ENCODE results near the gene CSNK1D. TPM values are rescaled to one million over a fixed set of nuclear protein-coding genes. Genes with fewer than 3 reads are reported as not detected.

Gene CSNK1D
- polyA plus RNA-seq, 3 donors from 2014 or later: 48.9 to 130 (median 55.9) TPM

DNA sequence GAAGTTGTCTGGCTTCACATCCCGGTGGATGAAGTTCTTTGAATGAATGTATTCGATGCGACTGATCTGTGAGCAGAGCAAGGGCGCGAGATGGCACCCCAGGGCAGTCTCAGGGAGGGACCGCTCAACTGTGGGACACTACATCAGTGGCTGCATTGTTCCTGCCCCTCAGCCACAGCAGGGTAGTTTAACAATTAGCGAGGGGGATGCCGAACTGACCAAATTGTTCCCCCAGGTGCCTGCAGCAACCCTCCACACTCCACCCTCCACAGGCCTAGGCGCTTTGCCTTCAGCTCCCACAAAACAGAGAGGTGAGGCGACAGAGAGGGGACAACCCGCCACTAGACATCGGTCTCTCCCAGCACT lies 20.3 kb downstream of the CSNK1D start:
- peaks cover 19 to 65% (median 29%) of the 10 kb centered on the region in 3 donors for H3K27me3 Mint-ChIP-seq (ENCODE audit: low read depth in 3 of 3)
- H3K4me1 Mint-ChIP-seq: peaks cover 34 to 35% of the 10 kb centered on the region in 2 donors
- peaks cover 16 to 45% (median 34%) of the 10 kb centered on the region in 3 donors for H3K36me3 Mint-ChIP-seq
- H3K9me3 Mint-ChIP-seq: no peaks in the 10 kb centered on the region
- DNase-seq: no peak
- no peak overlapping the region for H3K4me3 Mint-ChIP-seq
- peak overlapping the region in 5 of 6 donors; percentile 7 to 81 (median 71) for H3K27ac Mint-ChIP-seq

DNA sequence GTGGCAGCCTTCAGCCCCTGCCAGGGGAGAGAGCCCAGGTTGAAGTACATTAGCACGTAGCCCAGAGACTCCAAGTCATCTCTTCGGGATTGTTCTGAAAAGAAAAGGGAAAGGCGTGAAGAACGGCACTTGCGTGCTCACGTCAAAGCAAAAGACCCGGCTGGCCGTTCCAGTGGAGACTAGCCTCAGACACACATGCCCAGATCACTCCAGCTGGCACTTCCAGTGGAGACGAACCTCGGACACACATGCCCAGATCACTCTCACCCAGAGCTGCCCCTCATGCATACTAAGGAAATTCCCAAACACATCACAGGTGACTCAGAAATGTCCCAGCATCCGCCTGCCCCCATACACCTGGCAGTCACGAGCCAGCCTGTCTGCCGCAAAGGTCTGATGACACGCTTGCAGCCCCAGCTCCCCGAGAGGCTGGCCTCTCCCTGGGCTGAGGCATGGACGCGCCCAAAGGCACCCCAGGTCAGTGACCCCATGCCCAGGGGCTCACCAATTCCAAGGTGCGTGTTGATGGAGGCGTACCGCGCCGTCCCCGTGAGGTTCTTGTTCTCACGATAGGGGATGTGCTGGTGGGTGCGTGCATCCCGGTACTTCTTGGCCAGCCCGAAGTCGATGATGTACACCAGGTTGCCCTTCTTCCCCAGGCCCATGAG lies 20.9 kb downstream of the CSNK1D start:
- Mint-ChIP-seq H3K4me3 (no peak overlapping the region), H3K27ac (peak overlapping the region; percentile 67 to 84 (median 78)), H3K36me3 (peaks cover 20 to 47% (median 37%) of the 10 kb centered on the region in 3 donors), H3K27me3 (ENCODE audit: low read depth in 3 of 3) (peaks cover 19 to 67% (median 33%) of the 10 kb centered on the region in 3 donors), H3K4me1 (peaks cover 36 to 37% of the 10 kb centered on the region in 2 donors), H3K9me3 (no peaks in the 10 kb centered on the region)
- DNase-seq: no peak

DNA sequence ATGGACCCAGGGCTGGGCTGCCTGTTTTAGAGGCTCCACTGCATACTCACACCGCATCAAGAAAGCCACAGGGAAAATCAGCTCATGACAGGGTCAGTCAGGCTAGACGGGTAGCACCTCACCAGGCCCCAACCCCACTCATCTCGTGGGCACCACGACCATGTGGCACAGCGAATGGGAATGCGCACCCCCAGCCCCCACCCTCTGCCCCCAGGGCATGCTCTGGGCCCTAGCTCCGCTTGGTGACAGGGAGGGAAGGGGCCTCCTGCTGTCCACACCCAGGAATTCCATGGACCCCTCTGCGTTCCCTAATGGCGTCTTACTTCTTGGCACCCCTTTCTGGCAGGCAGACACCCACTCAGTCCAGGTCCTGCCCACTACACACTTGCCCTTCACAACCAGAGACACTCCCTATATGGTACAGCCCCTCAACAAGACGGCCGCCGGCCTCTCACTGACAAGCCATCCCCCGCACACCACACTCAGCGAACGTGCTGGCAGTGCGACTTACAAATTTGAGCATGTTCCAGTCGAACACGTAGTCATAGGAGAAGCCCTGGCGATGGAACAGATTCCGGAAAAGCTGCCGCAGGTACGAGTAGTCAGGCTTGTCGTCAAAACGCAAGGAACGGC lies 22.5 kb downstream of the CSNK1D start:
- H3K4me1 Mint-ChIP-seq: peaks cover 36 to 37% of the 10 kb centered on the region in 2 donors
- no peak overlapping the region for H3K4me3 Mint-ChIP-seq
- no peak for DNase-seq
- H3K27ac Mint-ChIP-seq: peak overlapping the region in 5 of 6 donors; percentile 57 to 88 (median 79)
- peaks cover 12 to 42% (median 28%) of the 10 kb centered on the region in 3 donors for H3K36me3 Mint-ChIP-seq
- H3K9me3 Mint-ChIP-seq: no peaks in the 10 kb centered on the region
- H3K27me3 Mint-ChIP-seq (ENCODE audit: low read depth in 3 of 3): peaks cover 18 to 73% (median 38%) of the 10 kb centered on the region in 3 donors

DNA sequence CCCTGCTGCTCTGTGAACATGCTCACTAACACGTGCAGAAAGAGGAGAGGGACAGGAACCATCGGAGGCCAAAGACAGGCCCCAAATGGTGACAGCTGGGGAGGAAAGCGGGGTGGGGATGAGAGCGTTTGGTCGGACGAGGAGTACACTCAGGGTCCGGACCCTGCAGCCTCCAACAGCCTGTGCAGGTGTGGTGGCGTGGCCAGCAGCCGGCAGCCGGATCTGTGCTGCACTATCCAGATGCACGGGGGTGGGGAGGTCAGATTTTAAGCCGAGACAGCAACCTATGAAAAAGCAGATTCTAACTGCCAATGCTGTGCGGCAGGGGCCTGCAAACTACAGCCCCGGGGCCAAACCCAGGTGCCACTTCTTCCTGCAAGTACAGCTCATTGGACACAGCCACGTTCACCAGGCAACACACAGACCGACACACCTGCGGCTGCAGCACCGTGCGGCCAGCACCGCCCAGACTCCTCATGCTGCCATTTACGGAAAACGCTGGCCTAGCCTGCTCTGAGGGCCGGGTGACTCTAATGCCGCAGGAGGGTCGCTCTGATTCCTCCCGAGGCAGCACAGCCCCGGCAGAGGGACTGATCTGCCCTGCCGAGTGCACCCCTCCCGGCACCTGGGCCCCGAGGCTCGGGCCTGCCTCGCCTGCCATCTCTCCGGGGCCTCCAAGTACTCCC lies 23.5 kb downstream of the CSNK1D start:
- H3K27ac Mint-ChIP-seq: peak overlapping the region in 2 of 6 donors; percentile 57 to 58
- H3K4me3 Mint-ChIP-seq: no peak overlapping the region
- DNase-seq: no peak
- H3K36me3 Mint-ChIP-seq: peaks cover 12 to 41% (median 22%) of the 10 kb centered on the region in 3 donors
- H3K27me3 Mint-ChIP-seq (ENCODE audit: low read depth in 3 of 3): peaks cover 21 to 74% (median 41%) of the 10 kb centered on the region in 3 donors
- no peaks in the 10 kb centered on the region for H3K9me3 Mint-ChIP-seq
- H3K4me1 Mint-ChIP-seq: peaks cover 32 to 33% of the 10 kb centered on the region in 2 donors

DNA sequence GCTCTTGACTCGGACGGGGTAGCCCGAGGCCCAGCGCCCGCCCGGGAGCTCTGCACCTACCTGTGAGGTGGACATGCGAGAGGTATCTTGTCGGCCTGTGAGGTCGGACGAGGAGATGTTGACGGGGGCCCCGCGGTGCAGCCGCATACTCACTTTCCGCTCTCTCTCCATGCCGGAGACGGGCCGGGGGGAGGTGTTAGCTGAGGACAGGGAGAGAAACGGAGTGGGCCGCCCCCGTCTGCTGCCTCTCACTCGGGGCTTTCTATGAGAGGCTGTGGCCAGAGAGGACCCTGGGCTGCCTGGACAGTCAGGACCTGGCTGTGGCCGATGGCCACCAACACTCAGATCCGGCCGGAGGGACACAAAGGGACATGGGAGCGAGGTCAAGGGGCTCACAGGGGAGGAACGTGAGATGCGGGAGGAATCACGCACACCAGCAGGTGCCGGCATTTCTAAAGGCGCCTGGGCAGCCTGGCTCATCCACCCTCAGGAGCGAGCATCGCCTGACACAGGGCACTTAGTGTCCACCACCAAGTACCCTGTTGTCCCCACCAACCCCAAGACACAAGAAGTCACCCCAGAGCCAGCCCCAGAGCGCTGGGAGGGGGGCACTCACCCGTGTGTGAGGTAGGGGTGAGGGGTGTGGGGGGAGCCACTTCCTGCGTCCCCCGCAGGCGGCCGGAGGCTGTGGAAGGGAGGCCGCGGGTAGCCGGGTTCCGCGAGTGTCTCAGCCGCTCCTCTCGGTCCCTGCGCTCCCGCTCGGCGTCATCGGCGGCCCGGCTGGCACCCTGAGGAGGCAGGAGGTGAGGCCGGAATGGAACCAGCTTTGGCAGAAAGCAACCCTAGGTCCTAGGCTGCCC lies 24.5 kb downstream of the CSNK1D start:
- Mint-ChIP-seq H3K9me3 (no peaks in the 10 kb centered on the region), H3K27ac (peak overlapping the region in 5 of 6 donors; percentile 7 to 91 (median 73)), H3K4me3 (no peak overlapping the region), H3K4me1 (peaks cover 40 to 43% of the 10 kb centered on the region in 2 donors), H3K27me3 (ENCODE audit: low read depth in 3 of 3) (peaks cover 23 to 84% (median 47%) of the 10 kb centered on the region in 3 donors), H3K36me3 (peaks cover 21 to 49% (median 29%) of the 10 kb centered on the region in 3 donors)
- no peak for DNase-seq

DNA sequence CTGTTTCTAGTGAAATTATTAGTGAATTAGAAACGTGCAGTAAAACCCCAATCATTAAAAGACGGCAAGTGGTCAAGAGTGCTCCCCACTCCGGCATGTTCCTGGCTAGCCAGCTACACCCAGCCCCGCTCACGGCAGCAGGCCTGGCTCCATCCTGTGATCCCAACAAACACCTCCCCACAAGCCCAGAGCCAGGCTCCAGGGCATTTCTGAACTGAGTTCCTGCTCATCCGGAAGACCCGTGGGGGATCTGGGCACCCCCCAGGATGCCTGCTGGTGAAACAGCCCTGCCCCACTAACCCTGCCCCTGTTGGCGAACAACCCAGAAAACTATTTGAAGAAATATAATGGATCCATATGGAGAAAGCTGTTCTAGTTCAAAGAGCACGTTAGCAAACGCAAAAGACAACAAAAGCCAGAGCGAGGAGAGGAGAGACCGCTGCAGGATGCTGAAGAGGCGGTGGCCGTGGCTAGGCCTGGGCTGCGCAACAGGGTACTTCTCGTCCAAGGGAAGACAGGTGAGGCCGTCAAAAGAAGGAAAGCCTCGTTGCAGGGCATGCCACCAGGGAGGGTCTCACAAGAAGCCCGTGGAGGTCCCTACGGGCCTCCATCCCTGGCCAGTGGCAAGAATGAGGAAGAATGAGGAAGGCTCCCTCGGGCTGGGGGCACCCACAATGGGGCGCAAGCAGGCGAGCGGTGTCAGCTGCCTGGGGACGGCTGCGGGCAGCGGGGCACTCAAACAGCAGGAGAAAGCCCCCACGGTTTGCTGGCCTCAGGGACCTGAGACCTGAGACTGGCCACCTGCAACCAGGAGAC lies 25.4 kb downstream of the CSNK1D start:
- H3K36me3 Mint-ChIP-seq: peaks cover 22 to 50% (median 29%) of the 10 kb centered on the region in 3 donors
- peaks cover 46% of the 10 kb centered on the region in 2 donors for H3K4me1 Mint-ChIP-seq
- no peaks in the 10 kb centered on the region for H3K9me3 Mint-ChIP-seq
- peak overlapping the region in 2 of 5 donors; percentile 10 to 27 for H3K4me3 Mint-ChIP-seq
- H3K27me3 Mint-ChIP-seq (ENCODE audit: low read depth in 3 of 3): peaks cover 25 to 90% (median 54%) of the 10 kb centered on the region in 3 donors
- peak overlapping the region; percentile 57 to 92 (median 84) for H3K27ac Mint-ChIP-seq
- DNase-seq: no peak

DNA sequence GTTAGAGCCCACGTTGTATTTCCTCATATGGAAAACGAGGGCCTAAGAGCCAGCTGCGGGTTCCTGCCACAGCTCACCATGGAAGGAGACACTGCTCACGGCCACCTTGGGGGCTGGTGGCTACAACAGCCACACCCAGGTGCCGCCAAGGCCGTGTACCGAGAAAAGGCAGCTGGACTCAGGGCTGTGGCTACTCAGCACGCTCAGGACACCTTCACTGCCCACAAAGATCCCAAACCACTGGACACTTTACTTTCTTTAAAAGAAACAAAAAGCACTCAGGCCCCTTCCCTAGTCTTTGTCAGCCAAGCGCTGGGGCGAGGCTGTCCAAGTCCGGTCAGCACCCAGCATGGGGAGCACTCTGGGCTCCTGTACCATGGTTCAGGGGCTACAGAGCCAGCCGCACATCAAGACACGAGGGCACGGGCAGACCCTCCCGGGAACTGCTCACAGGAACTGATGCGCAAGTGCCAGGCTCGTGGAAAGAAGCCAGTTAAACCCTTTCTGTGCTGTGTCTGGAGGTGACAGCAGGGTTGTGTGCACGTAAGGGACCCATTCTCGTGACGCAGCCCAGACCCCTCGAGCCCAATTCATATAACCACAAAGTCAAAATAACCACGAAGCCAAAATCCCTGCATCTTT lies 26.2 kb downstream of the CSNK1D start:
- H3K9me3 Mint-ChIP-seq: no peaks in the 10 kb centered on the region
- peak overlapping the region in 2 of 5 donors; percentile 31 to 33 for H3K4me3 Mint-ChIP-seq
- H3K27me3 Mint-ChIP-seq (ENCODE audit: low read depth in 3 of 3): peaks cover 22 to 88% (median 56%) of the 10 kb centered on the region in 3 donors
- peaks cover 47 to 53% of the 10 kb centered on the region in 2 donors for H3K4me1 Mint-ChIP-seq
- peak overlapping the region; percentile 77 to 92 (median 86) for H3K27ac Mint-ChIP-seq
- H3K36me3 Mint-ChIP-seq: peaks cover 24 to 47% (median 26%) of the 10 kb centered on the region in 3 donors
- DNase-seq: no peak

DNA sequence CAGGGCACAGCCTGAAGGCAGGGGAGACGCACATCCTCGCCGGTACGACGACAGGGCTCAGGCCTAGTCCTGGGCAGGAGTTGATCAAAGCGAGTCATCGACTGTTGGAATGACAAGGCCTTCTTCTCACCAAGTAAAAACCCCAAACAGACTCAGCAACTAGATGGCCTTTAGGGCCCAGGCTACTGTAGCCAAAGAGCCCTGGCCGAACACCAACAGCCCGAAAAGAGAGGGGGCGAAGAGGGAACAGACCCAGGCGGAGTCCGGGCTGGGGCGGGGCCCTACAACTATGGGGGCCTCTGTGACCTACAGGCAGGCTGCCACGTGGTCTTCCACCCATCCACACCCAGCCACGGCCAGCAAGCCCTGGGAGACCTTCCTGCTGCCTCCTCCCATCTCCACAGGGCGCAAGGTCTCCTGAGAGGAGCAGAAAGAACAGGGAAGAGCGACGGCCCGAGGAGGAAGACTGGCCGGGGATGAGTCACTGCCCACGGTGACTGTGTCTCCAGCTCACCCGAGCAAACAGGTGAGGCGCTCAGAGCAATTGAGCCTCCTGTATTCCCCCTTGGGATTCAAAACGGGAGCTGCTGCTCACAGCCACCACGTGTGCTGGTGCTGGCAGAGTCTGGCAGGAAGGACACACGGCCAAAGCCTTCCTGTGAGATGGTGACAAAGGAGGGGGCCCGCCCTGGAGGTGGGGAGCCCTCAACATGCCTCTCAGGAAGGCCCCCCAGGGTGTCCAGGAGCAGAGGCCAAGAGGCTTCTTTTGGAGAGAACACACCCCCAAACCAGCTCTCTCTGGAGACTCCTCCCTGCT lies 26.9 kb downstream of the CSNK1D start:
- peaks cover 23 to 43% (median 25%) of the 10 kb centered on the region in 3 donors for H3K36me3 Mint-ChIP-seq
- no peak for DNase-seq

DNA sequence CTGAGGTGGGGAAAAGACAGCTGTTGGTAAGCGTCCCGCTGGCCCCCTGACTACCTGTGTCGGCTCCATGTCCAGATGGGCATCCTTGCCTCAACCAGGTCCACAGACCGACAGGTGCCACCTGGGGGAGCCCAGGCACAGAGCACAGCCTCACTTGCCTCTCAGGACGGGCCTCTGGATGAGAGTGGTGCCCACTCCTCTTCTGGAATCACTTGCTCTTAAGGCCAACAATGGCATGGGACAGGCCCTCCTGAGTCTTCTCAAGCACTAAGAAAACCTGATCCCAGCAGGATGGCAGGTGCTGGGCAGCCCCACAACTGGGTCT lies 27.5 kb downstream of the CSNK1D start:
- peaks cover 19 to 37% (median 22%) of the 10 kb centered on the region in 3 donors for H3K36me3 Mint-ChIP-seq
- peaks cover 16 to 86% (median 59%) of the 10 kb centered on the region in 3 donors for H3K27me3 Mint-ChIP-seq (ENCODE audit: low read depth in 3 of 3)
- DNase-seq: no peak
- peaks cover 55 to 61% of the 10 kb centered on the region in 2 donors for H3K4me1 Mint-ChIP-seq
- peak overlapping the region in 1 of 5 donors; percentile 31 for H3K4me3 Mint-ChIP-seq
- no peaks in the 10 kb centered on the region for H3K9me3 Mint-ChIP-seq
- peak overlapping the region; percentile 77 to 92 (median 86) for H3K27ac Mint-ChIP-seq

More for the DNA sequence above, 26.9 kb downstream of the CSNK1D start:
- H3K9me3 Mint-ChIP-seq: no peaks in the 10 kb centered on the region
- peaks cover 20 to 85% (median 58%) of the 10 kb centered on the region in 3 donors for H3K27me3 Mint-ChIP-seq (ENCODE audit: low read depth in 3 of 3)
- peak overlapping the region; percentile 77 to 92 (median 86) for H3K27ac Mint-ChIP-seq
- peaks cover 49 to 57% of the 10 kb centered on the region in 2 donors for H3K4me1 Mint-ChIP-seq
- peak overlapping the region in 4 of 5 donors; percentile 17 to 61 (median 36) for H3K4me3 Mint-ChIP-seq

DNA sequence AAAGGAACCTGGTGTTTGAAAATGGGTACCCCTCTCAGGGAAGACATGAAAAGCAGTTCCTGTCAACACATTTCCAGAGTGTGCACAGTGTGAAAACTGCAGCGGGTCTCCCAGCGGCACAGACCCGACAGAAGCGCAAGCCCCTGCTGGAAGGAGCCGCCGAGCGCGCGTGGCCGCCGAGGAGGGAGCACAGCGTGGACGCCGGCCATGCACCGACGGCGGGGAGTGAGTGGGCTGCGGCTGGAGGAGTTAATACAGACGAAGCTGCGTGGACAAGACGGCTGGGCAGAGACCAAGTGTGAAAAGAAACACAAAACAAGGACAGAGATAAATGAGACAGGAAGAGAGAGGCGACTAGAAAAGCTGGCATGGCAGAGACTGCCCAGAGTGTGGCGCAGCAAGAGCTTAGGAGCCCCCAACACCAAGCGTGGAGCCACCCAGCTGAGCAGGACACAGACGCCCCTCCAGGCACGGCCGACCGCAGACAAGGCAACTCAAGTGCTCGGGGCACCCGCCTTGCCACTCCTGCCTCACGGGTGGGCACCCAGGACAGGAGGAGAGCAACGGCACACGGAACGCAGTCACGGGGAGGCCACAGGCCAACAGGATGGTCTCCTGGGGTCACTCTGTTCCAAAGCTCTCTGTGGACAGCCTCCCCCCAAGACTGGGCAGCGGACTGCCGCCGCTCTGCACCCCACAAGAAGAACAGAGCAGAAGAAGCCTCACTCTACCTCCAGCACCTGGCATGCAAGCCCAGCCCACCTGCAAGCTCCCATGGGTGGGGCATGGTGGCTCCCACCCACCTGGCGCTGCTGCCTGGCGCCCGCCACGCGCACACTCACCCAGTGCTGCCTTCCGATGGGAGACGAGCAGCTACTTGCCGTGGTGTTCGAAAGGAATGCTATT lies 28.1 kb downstream of the CSNK1D start:
- Mint-ChIP-seq H3K4me3 (peak overlapping the region in 3 of 5 donors; percentile 6 to 23 (median 15)), H3K4me1 (peaks cover 61 to 66% of the 10 kb centered on the region in 2 donors), H3K27ac (peak overlapping the region in 5 of 6 donors; percentile 58 to 91 (median 82)), H3K36me3 (peaks cover 19 to 36% (median 21%) of the 10 kb centered on the region in 3 donors), H3K9me3 (no peaks in the 10 kb centered on the region), H3K27me3 (ENCODE audit: low read depth in 3 of 3) (peaks cover 15 to 89% (median 63%) of the 10 kb centered on the region in 3 donors)
- DNase-seq: no peak

Measured in immature natural killer cell (primary cell).